Fibroblast of pulmonary artery (primary cell): ENCODE results near the gene ODF2L.

ENCODE experiments used
- DNase-seq: peaks from one replicate; pipeline ENCODE4 v3.0.0-alpha.2; 2010; ENCODE audit warnings: low read depth
- H3K4me3 ChIP-seq: replicated peaks from 2 replicates; pipeline ENCODE4 v1.5.1; 2011; ENCODE audit warnings: low read depth, mild to moderate bottlenecking, control low read depth, low read length, moderate library complexity
- CTCF ChIP-seq: IDR thresholded peaks from 2 replicates; pipeline ENCODE4 v1.5.1; 2011; ENCODE audit warnings: mild to moderate bottlenecking, control low read depth, low read length, inconsistent platforms; ENCODE audit errors: missing control alignments

Gene ODF2L

GRCh38 chr1:86346388-86346787 lies 49.7 kb downstream of the ODF2L start:
- no peak for TF ChIP-seq CTCF
- DNase-seq: no peak
- H3K4me3 ChIP-seq: no peak overlapping the region

DNA sequence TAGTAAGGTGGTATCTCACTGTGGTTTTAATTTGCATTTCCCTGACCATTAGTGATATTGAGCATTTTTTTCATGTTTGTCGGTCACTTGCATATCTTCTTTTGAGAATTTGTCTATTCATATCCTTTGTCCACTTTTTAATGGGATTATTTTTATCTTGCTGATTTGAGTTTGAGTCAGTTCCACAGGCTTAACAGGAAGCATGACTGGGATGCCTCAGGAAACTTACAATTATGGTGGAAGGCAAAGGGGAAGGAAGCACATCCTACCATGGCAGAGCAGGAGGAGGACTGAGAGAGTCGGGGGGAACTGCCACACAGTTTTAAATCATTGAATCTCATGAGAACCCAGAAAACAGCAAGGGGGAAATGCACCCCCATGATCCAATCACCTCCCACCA lies 51.1 kb downstream of the ODF2L start:
- TF ChIP-seq CTCF: no peak
- DNase-seq: no peak
- H3K4me3 ChIP-seq: no peak overlapping the region

- no peak overlapping the region for H3K4me3 ChIP-seq
- TF ChIP-seq CTCF: no peak
- DNase-seq: no peak
Measured at GRCh38 chr1:86339906-86340305, 56.2 kb downstream of the ODF2L start.

GRCh38 chr1:86339014-86339812 lies 56.9 kb downstream of the ODF2L start:
- TF ChIP-seq CTCF: no peak
- H3K4me3 ChIP-seq: no peak overlapping the region
- DNase-seq: peak; percentile 65

GRCh38 chr1:86335916-86336315 lies 60.2 kb downstream of the ODF2L start:
- no peak for DNase-seq
- TF ChIP-seq CTCF: no peak
- no peak overlapping the region for H3K4me3 ChIP-seq

GRCh38 chr1:86325264-86325663 lies 70.9 kb downstream of the ODF2L start:
- no peak for DNase-seq
- TF ChIP-seq CTCF: no peak
- H3K4me3 ChIP-seq: no peak overlapping the region
